ENCODE results near the gene MCM9.

GRCh38 chr6:118853408-118853807 is 81.6 kb downstream of the MCM9 start:
- TF ChIP-seq, protein P1, sequence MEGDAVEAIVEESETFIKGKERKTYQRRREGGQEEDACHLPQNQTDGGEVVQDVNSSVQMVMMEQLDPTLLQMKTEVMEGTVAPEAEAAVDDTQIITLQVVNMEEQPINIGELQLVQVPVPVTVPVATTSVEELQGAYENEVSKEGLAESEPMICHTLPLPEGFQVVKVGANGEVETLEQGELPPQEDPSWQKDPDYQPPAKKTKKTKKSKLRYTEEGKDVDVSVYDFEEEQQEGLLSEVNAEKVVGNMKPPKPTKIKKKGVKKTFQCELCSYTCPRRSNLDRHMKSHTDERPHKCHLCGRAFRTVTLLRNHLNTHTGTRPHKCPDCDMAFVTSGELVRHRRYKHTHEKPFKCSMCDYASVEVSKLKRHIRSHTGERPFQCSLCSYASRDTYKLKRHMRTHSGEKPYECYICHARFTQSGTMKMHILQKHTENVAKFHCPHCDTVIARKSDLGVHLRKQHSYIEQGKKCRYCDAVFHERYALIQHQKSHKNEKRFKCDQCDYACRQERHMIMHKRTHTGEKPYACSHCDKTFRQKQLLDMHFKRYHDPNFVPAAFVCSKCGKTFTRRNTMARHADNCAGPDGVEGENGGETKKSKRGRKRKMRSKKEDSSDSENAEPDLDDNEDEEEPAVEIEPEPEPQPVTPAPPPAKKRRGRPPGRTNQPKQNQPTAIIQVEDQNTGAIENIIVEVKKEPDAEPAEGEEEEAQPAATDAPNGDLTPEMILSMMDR (IDR thresholded peaks at IDR 0.05): no peak
- TF ChIP-seq POLR2AphosphoS5 (IDR thresholded peaks at IDR 0.05): no peak
